Measurements from ENCODE around the gene GNL2.

GRCh38 chr1:37557402-37557801 lies 38.3 kb downstream of the GNL2 start:
- no peak for TF ChIP-seq EZH2 (IDR thresholded peaks at IDR 0.05; ENCODE audit: insufficient read depth, poor library complexity, severe bottlenecking)
- TF ChIP-seq EZH2phosphoT487 (IDR thresholded peaks at IDR 0.05; ENCODE audit: insufficient read depth, low read depth): no peak

All from GM23248 (cell line).